ENCODE results near the gene FLVCR2. TPM values are rescaled to one million over a fixed set of nuclear protein-coding genes. Genes with fewer than 3 reads are reported as not detected.

Gene FLVCR2
- total and polyA plus RNA-seq, 2 of the 13 experiments (the other 11 are each of a cell fraction or from before 2014, with no cell fraction given): 9.9 to 10.5 TPM

DNA sequence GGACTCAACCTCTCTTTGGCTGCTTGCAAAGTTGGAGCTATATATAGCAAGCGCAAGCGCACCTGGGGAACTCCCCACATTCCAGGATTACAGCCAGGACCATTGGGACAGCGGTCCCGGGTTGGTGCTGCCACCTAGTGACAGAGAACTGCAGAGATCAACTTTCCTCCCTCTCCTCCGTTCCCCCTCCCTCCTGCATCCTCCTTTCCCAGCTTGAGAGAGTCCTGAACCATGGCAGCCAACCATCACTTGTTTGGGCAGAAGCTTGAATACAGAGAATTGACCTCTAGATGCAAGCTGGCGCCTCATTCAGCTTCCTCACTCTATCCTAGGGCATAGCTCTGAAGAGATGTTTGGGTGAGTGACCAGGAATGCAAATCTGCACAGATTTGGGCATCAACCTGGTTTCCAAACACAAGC is 17.4 kb upstream of the FLVCR2 start (continued):
- TF ChIP-seq POGK (CRISPR knock-in tag; conservative IDR thresholded peaks at IDR 0.05): no peak
- TF ChIP-seq, protein P1, sequence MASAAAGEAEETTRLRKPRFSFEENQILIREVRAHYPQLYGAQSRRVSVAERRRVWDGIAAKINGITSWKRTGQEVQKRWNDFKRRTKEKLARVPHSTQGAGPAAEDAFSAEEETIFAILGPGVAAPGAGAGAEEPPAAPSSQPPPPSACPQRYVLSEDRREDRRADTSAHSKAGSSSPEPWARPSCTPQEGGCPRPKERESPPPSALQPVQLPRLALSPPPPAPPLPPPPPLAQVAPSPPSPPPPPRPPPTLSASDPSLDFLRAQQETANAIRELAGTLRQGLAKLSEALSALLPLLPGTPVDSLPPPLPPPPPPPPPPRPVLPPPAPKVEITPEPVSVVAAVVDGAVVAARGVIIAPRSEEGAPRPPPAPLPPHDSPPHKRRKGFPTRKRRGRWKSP (CRISPR knock-in tag; IDR thresholded peaks at IDR 0.05): 0 out of 2 replicates have a peak, but pooled peaks have one; percentile 33
- TF ChIP-seq ZNF430 (CRISPR knock-in tag; IDR thresholded peaks at IDR 0.05): no peak
- peak; percentile 90 for TF ChIP-seq RAD21 (CRISPR knock-in tag; IDR thresholded peaks at IDR 0.05)
- TF ChIP-seq ZC3H13 (CRISPR knock-in tag; IDR thresholded peaks at IDR 0.05): no peak
- no peak for TF ChIP-seq CENPT (CRISPR knock-in tag; IDR thresholded peaks at IDR 0.05; ENCODE audit: low read depth)
- no peak for TF ChIP-seq PPARG (CRISPR knock-in tag; conservative IDR thresholded peaks at IDR 0.05)
- TF ChIP-seq ZNF674 (CRISPR knock-in tag; IDR thresholded peaks at IDR 0.05; ENCODE audit: low read depth): no peak
- TF ChIP-seq NR1H2 (CRISPR knock-in tag; IDR thresholded peaks at IDR 0.05; ENCODE audit: borderline replicate concordance, low read depth): no peak
- TF ChIP-seq NR2F1 (CRISPR knock-in tag; IDR thresholded peaks at IDR 0.05): no peak
- TF ChIP-seq FOXM1 (CRISPR knock-in tag; IDR thresholded peaks at IDR 0.05): no peak
- TF ChIP-seq ZMYM3 (CRISPR knock-in tag; IDR thresholded peaks at IDR 0.05): no peak
- no peak for TF ChIP-seq HDAC2 (CRISPR knock-in tag; IDR thresholded peaks at IDR 0.05)
- no peak for TF ChIP-seq ZNF607 (CRISPR knock-in tag; IDR thresholded peaks at IDR 0.05; ENCODE audit: borderline replicate concordance)
- no peak for TF ChIP-seq ATRX (CRISPR knock-in tag; IDR thresholded peaks at IDR 0.05; ENCODE audit: borderline replicate concordance)
- TF ChIP-seq, protein P2, sequence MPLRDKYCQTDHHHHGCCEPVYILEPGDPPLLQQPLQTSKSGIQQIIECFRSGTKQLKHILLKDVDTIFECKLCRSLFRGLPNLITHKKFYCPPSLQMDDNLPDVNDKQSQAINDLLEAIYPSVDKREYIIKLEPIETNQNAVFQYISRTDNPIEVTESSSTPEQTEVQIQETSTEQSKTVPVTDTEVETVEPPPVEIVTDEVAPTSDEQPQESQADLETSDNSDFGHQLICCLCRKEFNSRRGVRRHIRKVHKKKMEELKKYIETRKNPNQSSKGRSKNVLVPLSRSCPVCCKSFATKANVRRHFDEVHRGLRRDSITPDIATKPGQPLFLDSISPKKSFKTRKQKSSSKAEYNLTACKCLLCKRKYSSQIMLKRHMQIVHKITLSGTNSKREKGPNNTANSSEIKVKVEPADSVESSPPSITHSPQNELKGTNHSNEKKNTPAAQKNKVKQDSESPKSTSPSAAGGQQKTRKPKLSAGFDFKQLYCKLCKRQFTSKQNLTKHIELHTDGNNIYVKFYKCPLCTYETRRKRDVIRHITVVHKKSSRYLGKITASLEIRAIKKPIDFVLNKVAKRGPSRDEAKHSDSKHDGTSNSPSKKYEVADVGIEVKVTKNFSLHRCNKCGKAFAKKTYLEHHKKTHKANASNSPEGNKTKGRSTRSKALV (CRISPR knock-in tag; IDR thresholded peaks at IDR 0.05): no peak
- TF ChIP-seq CBX2 (IDR thresholded peaks at IDR 0.05; ENCODE audit: low read depth, low read length): no peak
- TF ChIP-seq CBX2 (CRISPR knock-in tag; IDR thresholded peaks at IDR 0.05; ENCODE audit: low read depth): no peak
- no peak for TF ChIP-seq ZNF101 (CRISPR knock-in tag; IDR thresholded peaks at IDR 0.05; ENCODE audit: borderline replicate concordance, low read depth)
- TF ChIP-seq ZNF562 (CRISPR knock-in tag; IDR thresholded peaks at IDR 0.05; ENCODE audit: borderline replicate concordance): no peak
- TF ChIP-seq MAF1 (CRISPR knock-in tag; IDR thresholded peaks at IDR 0.05; ENCODE audit: borderline replicate concordance): no peak
- TF ChIP-seq PRPF4 (IDR thresholded peaks at IDR 0.05; ENCODE audit: low read depth, low read length, poor library complexity, severe bottlenecking): no peak
- TF ChIP-seq CTCF (CRISPR knock-in tag; IDR thresholded peaks at IDR 0.05): peak; percentile 95
- TF ChIP-seq ZNF282 (IDR thresholded peaks at IDR 0.05; ENCODE audit: partially characterized antibody): no peak
- TF ChIP-seq RELA (CRISPR knock-in tag; IDR thresholded peaks at IDR 0.05): peak; percentile 89; the same call in 1 of the 2 replicates
- TF ChIP-seq ZBTB7B (CRISPR knock-in tag; IDR thresholded peaks at IDR 0.05): no peak

Data from HepG2 (cell line).